ENCODE measurements around the gene GRIN2C.

Gene GRIN2C

GRCh38 chr17:74833501-74834377 is 25.9 kb downstream of the GRIN2C start:
- H3K4me2 ChIP-seq (ENCODE audit: low read depth, low read length, poor library complexity, severe bottlenecking), result no peak overlapping the region
- H3K79me2 ChIP-seq (ENCODE audit: insufficient read depth, low read length), result no peaks in the 10 kb centered on the region
- H3K9ac ChIP-seq (ENCODE audit: low read depth, low read length, poor library complexity, severe bottlenecking), result no peak overlapping the region
- no peaks in the 10 kb centered on the region for H3K9me2 ChIP-seq (replicated peaks; ENCODE audit: low read depth, low read length)
- H3K9me3 ChIP-seq (ENCODE audit: insufficient read depth, low read depth, low read length), result no peaks in the 10 kb centered on the region
- H3K4me3 ChIP-seq (ENCODE audit: low read length, poor library complexity, severe bottlenecking), result no peak overlapping the region
- no peak for TF ChIP-seq EZH2phosphoT487 (IDR thresholded peaks at IDR 0.05; ENCODE audit: borderline replicate concordance)
- TF ChIP-seq CTCF (conservative IDR thresholded peaks at IDR 0.05; ENCODE audit: low read length), result no peak
- no peaks in the 10 kb centered on the region for H4K20me1 ChIP-seq (ENCODE audit: insufficient read depth, low read length, poor library complexity, severe bottlenecking)
- H3K27me3 ChIP-seq (ENCODE audit: insufficient read depth, low read length, poor library complexity, severe bottlenecking), result no peaks in the 10 kb centered on the region
- H3K4me1 ChIP-seq (ENCODE audit: insufficient read depth, low read length, poor library complexity, severe bottlenecking), result no peaks in the 10 kb centered on the region
- no peaks in the 10 kb centered on the region for H3F3A ChIP-seq (ENCODE audit: low read depth)
- H2AFZ ChIP-seq (ENCODE audit: low read length), result no peak overlapping the region
- H3K36me3 ChIP-seq (ENCODE audit: insufficient read depth, low read length), result peaks cover 8% of the 10 kb centered on the region; the same call in 1 of the 2 replicates

GRCh38 chr17:74832421-74832820 is 27.3 kb downstream of the GRIN2C start:
- H3K36me3 ChIP-seq (ENCODE audit: insufficient read depth, low read length), result peaks cover 8% of the 10 kb centered on the region; the same call in 1 of the 2 replicates
- no peak overlapping the region for H3K9ac ChIP-seq (ENCODE audit: low read depth, low read length, poor library complexity, severe bottlenecking)
- H3K9me3 ChIP-seq (ENCODE audit: insufficient read depth, low read depth, low read length), result no peaks in the 10 kb centered on the region
- no peak overlapping the region for H2AFZ ChIP-seq (ENCODE audit: low read length)
- TF ChIP-seq CTCF (conservative IDR thresholded peaks at IDR 0.05; ENCODE audit: low read length), result no peak
- TF ChIP-seq EZH2phosphoT487 (IDR thresholded peaks at IDR 0.05; ENCODE audit: borderline replicate concordance), result no peak
- no peaks in the 10 kb centered on the region for H3K27me3 ChIP-seq (ENCODE audit: insufficient read depth, low read length, poor library complexity, severe bottlenecking)
- no peaks in the 10 kb centered on the region for H4K20me1 ChIP-seq (ENCODE audit: insufficient read depth, low read length, poor library complexity, severe bottlenecking)
- no peaks in the 10 kb centered on the region for H3K9me2 ChIP-seq (replicated peaks; ENCODE audit: low read depth, low read length)
- no peaks in the 10 kb centered on the region for H3K4me1 ChIP-seq (ENCODE audit: insufficient read depth, low read length, poor library complexity, severe bottlenecking)
- no peaks in the 10 kb centered on the region for H3K79me2 ChIP-seq (ENCODE audit: insufficient read depth, low read length)
- H3K4me3 ChIP-seq (ENCODE audit: low read length, poor library complexity, severe bottlenecking), result no peak overlapping the region
- H3K4me2 ChIP-seq (ENCODE audit: low read depth, low read length, poor library complexity, severe bottlenecking), result no peak overlapping the region
- H3F3A ChIP-seq (ENCODE audit: low read depth), result no peaks in the 10 kb centered on the region

GRCh38 chr17:74831444-74832146 is 28.1 kb downstream of the GRIN2C start:
- TF ChIP-seq CTCF (conservative IDR thresholded peaks at IDR 0.05; ENCODE audit: low read length), result no peak
- no peak for TF ChIP-seq EZH2phosphoT487 (IDR thresholded peaks at IDR 0.05; ENCODE audit: borderline replicate concordance)
- H4K20me1 ChIP-seq (ENCODE audit: insufficient read depth, low read length, poor library complexity, severe bottlenecking), result no peaks in the 10 kb centered on the region
- no peaks in the 10 kb centered on the region for H3K9me2 ChIP-seq (replicated peaks; ENCODE audit: low read depth, low read length)
- H3K4me3 ChIP-seq (ENCODE audit: low read length, poor library complexity, severe bottlenecking), result no peak overlapping the region
- no peak overlapping the region for H2AFZ ChIP-seq (ENCODE audit: low read length)
- H3K4me1 ChIP-seq (ENCODE audit: insufficient read depth, low read length, poor library complexity, severe bottlenecking), result no peaks in the 10 kb centered on the region
- H3K9ac ChIP-seq (ENCODE audit: low read depth, low read length, poor library complexity, severe bottlenecking), result no peak overlapping the region
- no peaks in the 10 kb centered on the region for H3F3A ChIP-seq (ENCODE audit: low read depth)
- no peaks in the 10 kb centered on the region for H3K79me2 ChIP-seq (ENCODE audit: insufficient read depth, low read length)
- H3K27me3 ChIP-seq (ENCODE audit: insufficient read depth, low read length, poor library complexity, severe bottlenecking), result no peaks in the 10 kb centered on the region
- H3K36me3 ChIP-seq (ENCODE audit: insufficient read depth, low read length), result peaks cover 3% of the 10 kb centered on the region; the same call in 1 of the 2 replicates
- H3K4me2 ChIP-seq (ENCODE audit: low read depth, low read length, poor library complexity, severe bottlenecking), result no peak overlapping the region
- no peaks in the 10 kb centered on the region for H3K9me3 ChIP-seq (ENCODE audit: insufficient read depth, low read depth, low read length)

All from Loucy (cell line).